ENCODE data around the gene FBLL1. TPM values are rescaled to one million over a fixed set of nuclear protein-coding genes. Genes with fewer than 3 reads are reported as not detected.
"Not testable (repeated sequence)": the region's sequence is repeated elsewhere in the genome, so short reads cannot be mapped to it uniquely, and the experiment has no call there.

Gene FBLL1
- total RNA-seq, 1 experiment from 2014 or later: 0.17 TPM

DNA sequence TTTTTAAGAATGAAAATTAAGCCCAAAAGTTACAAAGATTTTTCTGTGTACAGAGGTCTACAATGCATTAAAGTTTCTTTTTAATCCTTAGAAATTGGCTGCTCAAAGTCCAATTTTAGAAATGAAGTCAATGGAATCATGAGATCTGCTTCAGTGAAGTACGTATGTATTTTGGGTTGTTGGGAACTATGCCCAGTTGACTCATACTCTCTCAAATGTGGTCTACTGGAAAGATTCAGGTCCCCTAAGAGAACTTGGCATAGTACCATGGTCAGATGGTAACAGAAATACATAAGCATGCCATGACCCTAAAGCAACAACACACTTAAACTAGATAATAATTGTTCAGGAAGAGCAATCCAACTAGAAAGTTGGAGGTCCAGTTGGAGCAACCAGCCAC, 23.0 kb downstream of the FBLL1 start:
- peak; percentile 60 for DNase-seq (ENCODE audit: low spot score)

DNA sequence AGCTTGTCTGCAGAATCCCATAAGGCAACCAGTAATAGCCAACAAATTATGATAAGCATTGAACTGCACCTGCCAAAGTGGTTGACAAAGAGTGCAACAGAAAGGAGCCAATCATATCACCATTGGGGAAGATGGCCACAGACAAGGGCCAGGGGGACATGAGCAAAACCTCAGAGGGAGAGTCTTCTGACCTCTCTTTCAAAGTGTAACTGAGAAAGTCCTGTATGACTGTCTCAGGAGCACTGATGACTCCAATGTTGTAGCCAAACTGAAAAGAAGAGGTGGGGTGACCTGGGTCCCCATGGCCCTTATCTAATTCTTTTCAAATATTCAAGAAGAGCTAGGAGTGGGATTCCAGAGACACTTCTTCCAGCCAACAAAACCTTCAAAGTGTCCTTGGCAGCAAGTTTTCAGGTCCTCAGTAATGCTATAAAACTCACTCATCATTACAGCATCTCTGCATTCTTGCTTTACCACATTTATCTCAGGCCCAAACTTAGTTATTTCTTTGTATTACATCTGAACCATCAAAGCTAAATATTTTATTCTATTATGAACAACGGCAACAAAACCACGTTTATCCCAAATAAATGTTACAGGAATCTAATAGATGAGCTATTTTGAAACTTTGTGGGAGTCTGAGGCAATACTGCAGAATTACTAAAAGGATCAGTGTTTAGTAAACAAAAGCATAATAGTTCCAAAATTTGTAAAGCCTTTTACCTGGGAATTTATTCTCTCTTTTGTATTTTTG, 24.4 kb downstream of the FBLL1 start:
- no peak for DNase-seq (ENCODE audit: low spot score)

DNA sequence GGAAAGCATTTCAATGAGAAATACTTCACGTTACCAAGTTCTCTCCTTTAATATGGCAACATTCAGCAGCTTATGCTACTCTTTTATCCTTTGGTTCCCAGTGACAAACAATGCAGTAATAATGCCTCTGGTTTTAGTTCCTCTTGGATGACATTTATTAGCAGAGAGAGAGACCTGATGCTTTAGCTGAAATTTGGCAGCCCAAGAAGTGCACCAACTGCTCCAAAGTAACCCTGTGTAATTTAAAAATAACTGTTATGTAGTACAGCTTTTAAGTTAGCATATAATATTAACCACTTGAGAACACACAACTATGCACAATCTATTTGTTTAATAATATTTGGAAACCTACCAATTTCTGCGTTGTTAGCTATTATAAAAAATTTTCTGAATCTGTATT, 28.3 kb downstream of the FBLL1 start:
- no peak for DNase-seq (ENCODE audit: low spot score)

DNA sequence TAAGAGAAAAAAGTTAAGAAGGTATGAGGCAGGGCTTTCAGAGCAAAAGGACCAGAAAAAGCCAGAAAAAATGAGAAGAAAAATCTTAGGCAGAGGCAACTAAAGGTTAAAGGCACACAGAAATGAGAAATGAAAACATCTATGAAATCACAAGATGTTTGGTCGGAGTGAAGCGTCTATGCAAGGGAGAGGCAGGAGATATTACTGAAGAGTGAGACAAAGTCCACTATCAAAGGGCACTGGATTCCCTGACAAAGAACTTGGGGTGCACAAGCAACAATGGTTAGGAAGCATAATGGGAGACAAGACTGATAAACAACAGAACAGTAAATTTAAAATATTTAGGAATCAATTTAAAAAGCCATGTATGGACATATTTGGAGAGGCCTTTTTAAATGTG, 33.2 kb downstream of the FBLL1 start:
- no peak for DNase-seq (ENCODE audit: low spot score)

DNA sequence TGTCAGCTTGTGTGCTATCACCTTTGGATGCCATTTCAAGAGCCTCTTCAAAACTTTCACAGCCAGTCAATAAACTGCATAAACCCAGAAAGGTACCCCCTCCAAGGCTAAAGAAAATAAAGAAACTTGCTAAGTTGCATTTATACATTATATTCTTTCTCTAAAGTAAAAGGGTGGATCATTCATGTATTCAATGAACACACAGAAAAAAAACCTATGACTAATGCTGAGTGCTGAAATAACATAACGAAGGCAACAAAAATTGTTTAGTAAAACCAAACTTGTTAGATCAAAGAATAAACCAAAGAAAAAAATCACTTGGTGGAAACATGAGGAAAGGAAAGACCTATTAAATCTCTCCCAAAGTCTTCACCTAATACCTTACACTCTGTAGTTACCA, 34.9 kb downstream of the FBLL1 start:
- DNase-seq (ENCODE audit: low spot score): no peak

DNA sequence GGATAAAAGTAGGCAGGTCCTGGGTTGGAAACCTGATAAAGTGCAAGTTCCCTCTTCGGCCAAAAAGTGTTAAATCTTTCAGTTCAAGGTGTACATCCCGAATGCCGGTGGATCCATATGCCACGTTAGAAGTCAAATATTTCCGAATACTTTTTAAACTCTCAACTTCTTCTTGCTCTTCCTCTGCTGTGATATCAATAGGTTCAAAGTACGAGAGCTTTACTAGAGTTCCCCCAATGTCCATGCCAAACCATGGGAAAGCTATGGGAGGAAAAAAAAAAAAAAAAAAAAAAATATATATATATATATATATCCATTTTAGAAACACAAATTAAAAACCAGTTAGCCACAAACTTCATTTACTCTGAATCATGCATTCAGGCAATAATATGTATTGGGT, 39.6 kb downstream of the FBLL1 start:
- no peak for DNase-seq (ENCODE audit: low spot score)

DNA sequence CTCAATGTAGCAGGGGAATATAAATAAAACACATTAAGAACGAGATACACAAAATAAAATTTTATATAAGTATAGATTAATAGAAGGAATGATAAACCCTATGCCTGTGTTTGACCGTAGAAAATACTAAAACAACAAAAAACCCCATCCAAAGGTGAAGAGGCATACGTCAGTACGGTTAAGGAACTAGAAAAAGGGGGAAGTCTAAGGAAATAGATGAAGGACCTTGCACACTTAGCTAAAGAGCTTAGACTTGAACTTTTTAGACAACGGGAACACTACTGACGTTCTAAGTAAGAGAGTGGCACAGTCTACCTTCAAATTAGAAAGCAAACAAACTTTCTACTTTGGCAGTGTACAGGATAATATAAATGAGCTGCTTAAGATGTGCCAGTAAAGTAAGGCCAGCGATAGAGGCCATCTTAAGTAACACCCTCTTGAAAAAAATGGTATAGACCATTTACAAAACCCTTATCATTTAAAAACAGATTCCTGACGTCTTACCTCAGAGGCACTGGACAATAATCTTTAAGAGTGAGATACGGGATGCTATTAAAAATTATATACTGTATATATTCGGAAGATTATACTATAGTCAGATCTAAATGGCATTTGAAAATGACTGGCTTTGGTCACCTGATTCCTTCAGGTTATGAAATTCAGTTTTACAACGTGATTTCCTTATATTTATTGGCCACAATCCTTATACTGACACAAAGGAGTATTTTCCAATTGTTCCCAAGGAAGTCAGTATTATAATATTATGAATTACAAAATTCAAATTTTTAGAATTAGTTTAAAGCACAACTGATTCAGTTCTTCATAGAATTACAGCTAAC, 41.6 kb downstream of the FBLL1 start:
- DNase-seq (ENCODE audit: low spot score): no peak

DNA sequence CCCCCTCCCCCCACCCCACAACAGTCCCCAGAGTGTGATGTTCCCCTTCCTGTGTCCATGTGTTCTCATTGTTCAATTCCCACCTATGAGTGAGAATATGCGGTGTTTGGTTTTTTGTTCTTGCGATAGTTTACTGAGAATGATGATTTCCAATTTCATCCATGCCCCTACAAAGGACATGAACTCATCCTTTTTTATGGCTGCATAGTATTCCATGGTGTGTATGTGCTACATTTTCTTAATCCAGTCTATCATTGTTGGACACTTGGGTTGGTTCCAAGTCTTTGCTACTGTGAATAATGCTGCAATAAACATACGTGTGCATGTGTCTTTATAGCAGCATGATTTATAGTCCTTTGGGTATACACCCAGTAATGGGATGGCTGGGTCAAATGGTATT, 44.6 kb downstream of the FBLL1 start:
- not testable (repeated sequence) for DNase-seq (ENCODE audit: low spot score)

DNA sequence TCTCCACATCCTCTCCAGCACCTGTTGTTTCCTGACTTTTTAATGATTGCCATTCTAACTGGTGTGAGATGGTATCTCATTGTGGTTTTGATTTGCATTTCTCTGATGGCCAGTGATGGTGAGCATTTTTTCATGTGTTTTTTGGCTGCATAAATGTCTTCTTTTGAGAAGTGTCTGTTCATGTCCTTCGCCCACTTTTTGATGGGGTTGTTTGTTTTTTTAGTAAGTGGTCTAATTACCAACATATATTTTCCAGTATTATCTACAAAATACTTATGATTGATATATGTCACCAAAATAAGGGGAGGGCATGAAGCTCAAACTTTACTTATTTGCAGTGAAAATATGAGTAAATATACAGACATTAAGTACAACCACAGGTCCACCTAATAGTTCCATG, 45.1 kb downstream of the FBLL1 start:
- DNase-seq (ENCODE audit: low spot score): not testable (repeated sequence)

DNA sequence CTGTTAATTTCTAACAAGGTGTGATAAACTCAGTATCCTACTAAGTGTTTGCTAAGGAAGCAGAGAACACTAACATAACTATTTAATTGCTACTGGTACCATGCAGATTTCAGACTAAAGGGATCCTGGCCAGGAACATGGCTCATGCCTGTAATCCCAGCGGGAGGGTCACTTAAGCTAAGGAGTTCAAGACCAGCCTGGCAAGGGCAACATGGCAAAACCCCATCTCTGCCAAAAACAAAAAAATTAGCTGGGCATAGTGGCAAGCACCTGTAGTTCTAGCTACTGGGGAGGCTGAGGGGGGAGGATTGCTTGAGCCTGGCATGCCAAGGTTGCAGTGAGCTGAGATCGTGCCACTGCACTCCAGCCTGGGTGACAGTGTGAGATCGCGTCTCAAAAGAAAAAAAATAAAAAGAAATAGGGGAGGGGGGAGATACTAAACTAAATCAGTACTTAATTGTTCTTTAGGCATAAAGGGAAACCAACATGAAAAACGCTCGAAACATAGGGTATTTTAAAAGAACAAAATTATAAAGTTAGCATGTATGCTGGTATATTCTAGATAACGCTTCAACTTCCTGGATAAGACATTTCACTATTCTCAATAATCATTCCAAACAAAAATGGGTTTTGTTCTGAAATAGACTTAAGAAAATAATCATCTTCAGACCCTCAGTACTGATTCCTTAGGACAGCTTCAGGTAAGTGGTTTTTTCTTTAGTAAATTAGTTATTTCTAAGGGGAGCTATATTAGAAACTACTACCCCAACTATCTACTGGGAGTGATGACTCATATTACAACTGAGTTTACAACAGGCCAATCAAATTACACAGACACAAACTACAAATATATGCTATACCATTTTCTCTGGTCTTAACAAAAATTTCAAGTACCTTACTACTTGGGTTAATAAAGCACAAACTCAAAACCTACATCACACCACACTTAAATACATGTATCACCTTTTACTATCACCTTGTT, 46.6 kb downstream of the FBLL1 start:
- DNase-seq (ENCODE audit: low spot score): no peak

DNA sequence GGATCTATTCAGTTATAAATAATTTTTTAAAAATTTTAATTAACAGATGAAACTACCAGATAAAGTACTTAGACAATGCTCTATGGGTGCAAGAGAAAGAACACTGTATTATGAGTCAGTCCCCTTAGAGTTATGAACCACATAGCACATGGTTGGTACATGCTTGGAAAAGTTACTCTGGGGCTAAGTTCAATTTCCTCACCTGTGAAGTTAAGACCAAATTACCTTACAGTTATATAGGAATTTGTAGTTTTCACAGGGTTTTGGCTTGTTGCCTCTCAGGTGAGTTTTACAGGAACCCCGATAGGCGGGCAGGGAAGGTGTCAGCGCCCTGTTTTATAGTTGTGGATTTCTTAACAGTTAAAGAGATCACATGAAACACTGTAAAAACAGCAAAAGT, 48.9 kb downstream of the FBLL1 start:
- peak; percentile 10 for DNase-seq (ENCODE audit: low spot score)

DNA sequence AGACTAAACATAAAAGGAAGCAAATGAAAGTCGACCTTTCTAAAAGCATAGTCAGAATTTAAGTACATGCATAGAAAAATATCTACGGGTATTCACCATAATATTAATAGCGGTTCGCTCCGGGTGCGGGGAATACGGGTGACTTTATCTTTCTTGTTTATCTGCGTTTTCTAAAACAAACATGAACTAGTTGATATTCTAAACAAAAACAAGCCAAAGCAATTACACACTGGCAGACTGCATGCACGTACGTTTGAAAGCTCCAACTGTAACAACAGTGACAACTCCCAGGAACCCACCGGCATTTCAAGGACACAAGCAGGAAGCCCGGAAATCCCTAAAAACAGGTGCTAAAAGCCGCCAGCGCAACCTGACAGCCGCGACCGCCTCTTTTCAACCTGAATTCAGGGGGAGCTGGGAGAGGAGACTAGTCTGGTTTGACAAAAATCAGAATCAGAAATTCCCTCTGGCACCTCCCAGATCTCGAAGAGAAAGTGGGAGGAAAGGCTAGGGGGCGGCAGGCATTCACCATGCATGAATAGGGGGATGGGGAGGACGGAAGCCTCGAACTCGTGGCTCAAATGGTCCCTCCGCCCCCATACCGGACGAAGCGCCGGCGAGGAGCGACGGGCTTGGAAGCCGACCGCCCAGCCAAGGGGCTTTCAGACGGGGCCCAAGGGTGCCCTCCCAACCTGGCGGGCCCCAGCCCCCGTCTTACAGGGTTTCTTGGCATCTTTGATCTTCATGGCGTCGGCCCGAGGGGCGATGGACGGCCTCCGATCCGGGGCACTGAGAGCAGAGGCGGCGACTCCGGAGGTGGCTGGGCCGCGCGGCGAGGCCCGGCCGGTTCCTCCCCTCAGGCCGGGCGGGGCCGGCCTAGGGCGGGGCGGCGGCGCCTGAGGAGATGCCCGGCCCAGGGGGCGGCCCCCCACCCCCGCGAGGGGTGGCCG, 49.7 kb downstream of the FBLL1 start, which contains the start of gene PANK3:
TSS of gene PANK3 (minus strand) at position 831 of the 950 bp plus-strand sequence. CDS start at position 746, 85 bp downstream.
- peak; percentile 67 for DNase-seq (ENCODE audit: low spot score)

DNA sequence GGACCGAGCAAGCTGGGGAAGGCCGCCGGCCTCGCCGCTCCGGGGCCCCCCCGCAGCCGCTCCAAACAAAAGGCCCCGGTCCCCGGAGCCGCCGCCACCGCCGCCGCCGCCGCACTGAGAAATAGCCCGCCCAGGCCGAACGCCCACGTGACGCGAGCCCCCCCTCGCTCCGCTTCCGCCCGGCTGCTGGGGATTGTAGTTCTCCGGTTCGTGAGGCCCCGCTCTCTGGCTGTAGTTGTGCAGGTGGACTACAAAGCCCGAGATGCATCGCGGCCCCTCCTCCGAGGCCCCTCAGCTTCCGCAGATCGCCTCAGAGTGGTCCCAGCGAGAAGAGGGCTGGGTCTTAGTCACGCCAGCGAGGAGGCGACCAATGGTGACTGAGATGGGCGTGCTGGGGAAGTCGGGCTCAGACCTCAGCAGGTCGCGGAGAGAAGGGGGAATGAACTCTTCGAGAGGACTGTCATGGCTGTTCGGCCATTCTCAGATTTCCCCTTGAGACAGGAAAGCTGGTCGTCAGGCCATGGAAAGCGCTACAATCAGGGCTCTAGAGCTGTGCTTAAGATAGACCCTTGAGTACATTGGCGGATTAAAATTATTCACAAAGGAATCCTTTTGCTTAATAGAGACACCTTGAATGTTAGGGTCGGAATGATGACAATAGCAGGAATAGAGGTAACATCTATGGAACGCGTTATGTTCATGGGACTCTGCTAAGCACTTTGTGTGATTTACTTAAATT, 50.6 kb downstream of the FBLL1 start:
- peak; percentile 99 for DNase-seq (ENCODE audit: low spot score)

DNA sequence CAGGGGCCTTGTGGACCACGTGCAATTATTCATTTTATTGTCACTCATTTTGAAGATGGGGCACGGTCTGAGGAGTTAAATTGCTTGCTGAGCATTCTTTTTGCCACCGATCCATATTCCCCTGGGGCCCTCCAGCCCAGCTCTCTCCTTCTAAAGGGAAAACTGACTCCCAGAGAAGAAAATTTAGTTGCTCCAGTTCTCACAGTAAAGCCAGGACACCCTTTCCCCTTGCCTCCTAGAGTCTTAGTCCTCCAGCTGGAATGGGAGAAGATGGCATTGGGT, 51.1 kb downstream of the FBLL1 start:
- DNase-seq (ENCODE audit: low spot score): no peak

Other genes with a start within 250 kb of the FBLL1 start
- gene WWC1, start 237.7 kb upstream of the FBLL1 start, total RNA-seq (2014; rRNA removed; shearing (Covaris generic)): 19.1 and 20.7 TPM in 2 replicates
- 250 and 258 TPM in 2 replicates for gene RARS1, start 42.8 kb upstream of the FBLL1 start, total RNA-seq (2014; rRNA removed; shearing (Covaris generic))
- gene PANK3, start 50.1 kb downstream of the FBLL1 start, total RNA-seq (2014; rRNA removed; shearing (Covaris generic)): 49.0 and 62.3 TPM in 2 replicates

All from A172 (cell line).